Choroid plexus epithelial cell (primary cell): ENCODE measurements around the gene PDCD1.
"Not testable (repeated sequence)": the region's sequence is repeated elsewhere in the genome, so short reads cannot be mapped to it uniquely, and the experiment has no call there.

Experiments
- DNase-seq: peaks from one replicate; pipeline ENCODE4 v3.0.0-alpha.2; 2010; ENCODE audit warnings: low read depth
- H3K4me3 ChIP-seq: 2 replicates; pipeline ENCODE4 v1.5.1; 2011; ENCODE audit warnings: low read depth, mild to moderate bottlenecking, control low read depth, low read length, moderate library complexity
- TF ChIP-seq, protein P1 (sequence below): conservative IDR thresholded peaks from 2 replicates; pipeline ENCODE4 v1.5.1; 2011; ENCODE audit warnings: low read depth, mild to moderate bottlenecking, control low read depth, inconsistent platforms, low read length, moderate library complexity

Gene PDCD1

DNA sequence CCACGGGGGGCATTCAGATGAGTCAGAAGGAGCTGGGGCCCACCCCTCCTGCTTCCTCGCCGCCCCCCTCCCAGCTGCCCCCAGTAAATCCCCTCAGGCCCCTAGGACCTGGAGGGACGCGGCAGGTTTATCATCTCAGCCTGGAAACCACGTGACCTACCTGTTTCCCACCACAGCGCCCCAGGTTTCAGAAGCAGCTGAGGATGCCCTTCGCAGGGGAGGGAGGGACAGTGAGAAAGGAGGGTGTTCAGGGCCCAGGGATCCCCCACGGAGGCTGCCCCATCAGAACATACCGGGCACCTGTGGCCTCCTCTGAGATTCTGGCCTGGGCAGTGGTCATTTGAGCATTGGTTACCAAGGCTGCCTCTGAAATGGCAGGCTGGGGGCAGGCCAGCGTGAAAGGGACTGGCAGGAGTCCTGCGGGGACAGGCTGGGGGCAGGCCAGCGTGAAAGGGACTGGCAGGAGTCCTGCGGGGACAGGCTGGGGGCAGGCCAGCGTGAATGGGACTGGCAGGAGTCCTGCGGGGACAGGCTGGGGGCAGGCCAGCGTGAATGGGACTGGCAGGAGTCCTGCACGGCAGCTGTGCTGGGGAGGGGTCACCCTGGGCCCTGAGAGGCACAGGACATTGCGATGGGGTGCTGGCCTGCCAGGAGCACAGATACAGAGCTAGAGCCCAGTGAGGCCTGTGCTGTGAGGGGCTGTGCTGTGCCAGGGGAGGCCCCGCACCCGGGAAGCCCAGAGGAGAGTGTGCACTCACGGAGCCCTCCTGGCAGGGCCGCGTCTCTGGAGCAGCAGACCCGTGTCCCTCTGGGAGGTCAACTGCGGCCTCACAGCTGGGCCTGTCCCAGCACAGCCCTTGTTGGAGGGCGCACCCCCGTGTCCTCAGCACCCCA, 48.1 kb downstream of the PDCD1 start:
- TF ChIP-seq, protein P1, sequence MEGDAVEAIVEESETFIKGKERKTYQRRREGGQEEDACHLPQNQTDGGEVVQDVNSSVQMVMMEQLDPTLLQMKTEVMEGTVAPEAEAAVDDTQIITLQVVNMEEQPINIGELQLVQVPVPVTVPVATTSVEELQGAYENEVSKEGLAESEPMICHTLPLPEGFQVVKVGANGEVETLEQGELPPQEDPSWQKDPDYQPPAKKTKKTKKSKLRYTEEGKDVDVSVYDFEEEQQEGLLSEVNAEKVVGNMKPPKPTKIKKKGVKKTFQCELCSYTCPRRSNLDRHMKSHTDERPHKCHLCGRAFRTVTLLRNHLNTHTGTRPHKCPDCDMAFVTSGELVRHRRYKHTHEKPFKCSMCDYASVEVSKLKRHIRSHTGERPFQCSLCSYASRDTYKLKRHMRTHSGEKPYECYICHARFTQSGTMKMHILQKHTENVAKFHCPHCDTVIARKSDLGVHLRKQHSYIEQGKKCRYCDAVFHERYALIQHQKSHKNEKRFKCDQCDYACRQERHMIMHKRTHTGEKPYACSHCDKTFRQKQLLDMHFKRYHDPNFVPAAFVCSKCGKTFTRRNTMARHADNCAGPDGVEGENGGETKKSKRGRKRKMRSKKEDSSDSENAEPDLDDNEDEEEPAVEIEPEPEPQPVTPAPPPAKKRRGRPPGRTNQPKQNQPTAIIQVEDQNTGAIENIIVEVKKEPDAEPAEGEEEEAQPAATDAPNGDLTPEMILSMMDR: no peak
- no peak for DNase-seq
- no peak overlapping the region for H3K4me3 ChIP-seq

DNA sequence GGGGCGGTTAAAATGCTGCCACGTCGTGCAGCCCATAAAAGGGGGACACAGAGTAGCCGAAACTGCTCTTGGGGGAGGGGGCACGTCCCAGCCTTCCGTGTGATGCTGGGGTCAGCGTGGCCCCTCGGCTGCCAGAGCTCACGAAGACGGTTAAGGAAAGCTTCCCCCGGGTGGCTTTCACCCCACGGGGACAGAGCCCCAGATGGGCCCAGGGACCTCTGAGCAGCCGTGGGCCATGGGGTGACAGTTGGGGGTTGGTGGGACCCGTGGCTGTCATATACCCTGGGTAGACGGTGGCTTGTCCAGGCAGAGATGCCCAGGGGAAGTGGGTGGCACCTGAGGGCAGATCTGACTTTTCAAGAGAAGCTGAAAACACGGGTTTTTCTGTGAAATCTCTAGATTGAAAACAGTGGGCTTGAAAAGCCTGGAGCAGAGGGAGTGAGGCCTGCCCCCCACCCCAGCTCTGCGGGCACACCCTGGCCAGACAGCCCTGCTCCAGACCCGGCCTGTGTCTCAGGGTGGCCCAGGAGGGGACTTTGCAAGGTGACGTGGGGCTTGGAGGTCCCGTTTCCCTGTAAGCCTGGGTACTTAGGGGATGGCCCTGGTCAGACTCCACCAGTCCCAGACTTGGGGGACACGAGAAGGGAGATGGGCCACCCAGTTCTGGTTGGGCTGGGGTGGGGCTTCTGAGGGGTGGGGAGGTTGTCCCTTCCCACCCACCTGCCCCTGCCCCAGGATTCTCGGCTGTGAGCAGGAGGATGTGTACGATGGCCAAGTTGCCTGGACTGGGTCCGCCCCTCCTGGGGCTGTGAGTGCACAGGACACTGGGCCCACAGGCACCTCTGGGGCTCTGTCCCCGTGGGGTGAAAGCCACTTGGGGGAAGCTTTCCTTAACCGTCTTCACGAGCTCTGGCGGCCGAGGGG, 49.0 kb downstream of the PDCD1 start:
- no peak for DNase-seq
- TF ChIP-seq, protein P1: no peak
- H3K4me3 ChIP-seq: no peak overlapping the region

DNA sequence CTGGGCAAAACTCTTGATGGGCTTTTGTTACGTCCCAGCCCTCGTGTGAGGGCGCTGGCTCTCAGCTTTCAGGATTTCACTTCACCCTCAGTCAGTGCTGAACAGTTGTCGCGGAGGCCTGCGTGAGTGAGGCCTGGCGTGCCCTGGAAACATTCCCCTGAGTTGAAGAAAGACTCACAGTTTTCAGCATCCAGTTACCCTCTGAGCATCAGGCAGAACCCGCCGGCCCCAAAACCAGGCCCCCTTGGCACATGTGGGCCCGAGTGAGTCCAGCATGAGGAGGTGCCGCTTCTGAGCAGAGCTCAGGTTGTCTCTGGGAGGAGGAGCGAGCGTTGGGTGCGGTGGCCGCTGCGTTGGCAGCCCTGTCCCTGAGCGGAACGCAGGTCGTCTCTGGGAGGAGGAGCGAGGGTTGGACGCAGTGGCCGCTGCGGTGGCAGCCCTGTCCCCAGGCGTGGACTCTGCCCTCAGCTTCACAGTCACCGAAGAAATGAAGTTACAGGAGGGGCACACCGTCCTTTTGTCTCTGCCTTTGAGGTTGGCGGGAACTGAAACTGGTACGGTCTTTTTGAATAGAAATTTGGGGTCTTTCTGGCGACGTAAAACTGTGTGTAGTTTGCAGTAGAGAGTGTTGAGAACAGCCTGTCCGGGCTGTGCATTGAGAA, 49.8 kb downstream of the PDCD1 start, which contains the start of gene NEU4:
NEU4 (plus strand) TSS at position 473 of the 662 bp plus-strand sequence. CDS start 5,292 bp downstream, outside the sequence.
- no peak within 1 kb of the TSS for H3K4me3 ChIP-seq
- no peak for DNase-seq
- TF ChIP-seq, protein P1: no peak

DNA sequence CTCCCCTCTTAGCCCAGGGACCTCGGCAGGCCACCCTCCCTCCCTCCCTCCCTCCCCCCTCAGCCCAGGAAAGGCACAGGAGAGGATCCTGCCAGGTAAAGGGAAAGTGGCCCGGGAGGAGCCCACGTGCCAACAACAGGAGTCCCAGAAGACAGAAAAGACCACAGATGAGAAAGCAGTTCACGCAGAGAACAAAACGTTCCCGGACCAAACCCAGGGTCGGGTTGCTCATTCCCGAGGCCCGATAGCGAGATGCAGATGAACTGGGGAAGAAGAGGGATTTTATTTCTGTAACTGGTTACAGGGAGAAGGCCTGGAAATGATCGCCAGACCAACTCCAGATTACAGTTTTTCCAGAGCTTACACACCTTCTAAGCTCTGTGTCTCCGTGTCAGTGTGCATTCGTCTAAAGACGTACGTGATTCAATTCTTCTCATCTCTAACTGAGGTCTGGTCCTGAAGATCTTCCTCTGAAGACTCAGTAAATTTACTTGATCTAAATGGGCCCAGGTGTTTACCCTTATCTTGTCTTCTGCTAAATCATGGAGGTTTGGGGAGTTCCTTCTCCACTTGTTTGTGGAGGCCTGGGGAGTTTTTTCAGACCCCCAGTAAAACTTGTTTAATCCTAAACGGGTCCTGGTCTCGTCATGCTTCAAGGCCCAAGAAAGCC, 50.5 kb downstream of the PDCD1 start:
- peak; percentile 16 for DNase-seq
- no peak overlapping the region for H3K4me3 ChIP-seq
- TF ChIP-seq, protein P1: no peak

DNA sequence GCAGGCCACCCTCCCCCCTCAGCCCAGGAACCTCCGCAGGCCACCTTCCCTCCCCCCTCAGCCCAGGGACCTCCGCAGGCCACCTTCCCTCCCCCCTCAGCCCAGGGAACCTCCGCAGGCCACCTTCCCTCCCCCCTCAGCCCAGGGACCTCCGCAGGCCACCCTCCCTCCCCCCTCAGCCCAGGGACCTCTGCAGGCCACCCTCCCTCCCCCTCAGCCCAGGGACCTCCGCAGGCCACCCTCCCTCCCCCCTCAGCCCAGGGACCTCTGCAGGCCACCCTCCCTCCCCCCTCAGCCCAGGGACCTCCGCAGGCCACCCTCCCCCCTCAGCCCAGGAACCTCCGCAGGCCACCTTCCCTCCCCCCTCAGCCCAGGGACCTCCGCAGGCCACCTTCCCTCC, 52.5 kb downstream of the PDCD1 start:
- not testable (repeated sequence) for H3K4me3 ChIP-seq, DNase-seq

DNA sequence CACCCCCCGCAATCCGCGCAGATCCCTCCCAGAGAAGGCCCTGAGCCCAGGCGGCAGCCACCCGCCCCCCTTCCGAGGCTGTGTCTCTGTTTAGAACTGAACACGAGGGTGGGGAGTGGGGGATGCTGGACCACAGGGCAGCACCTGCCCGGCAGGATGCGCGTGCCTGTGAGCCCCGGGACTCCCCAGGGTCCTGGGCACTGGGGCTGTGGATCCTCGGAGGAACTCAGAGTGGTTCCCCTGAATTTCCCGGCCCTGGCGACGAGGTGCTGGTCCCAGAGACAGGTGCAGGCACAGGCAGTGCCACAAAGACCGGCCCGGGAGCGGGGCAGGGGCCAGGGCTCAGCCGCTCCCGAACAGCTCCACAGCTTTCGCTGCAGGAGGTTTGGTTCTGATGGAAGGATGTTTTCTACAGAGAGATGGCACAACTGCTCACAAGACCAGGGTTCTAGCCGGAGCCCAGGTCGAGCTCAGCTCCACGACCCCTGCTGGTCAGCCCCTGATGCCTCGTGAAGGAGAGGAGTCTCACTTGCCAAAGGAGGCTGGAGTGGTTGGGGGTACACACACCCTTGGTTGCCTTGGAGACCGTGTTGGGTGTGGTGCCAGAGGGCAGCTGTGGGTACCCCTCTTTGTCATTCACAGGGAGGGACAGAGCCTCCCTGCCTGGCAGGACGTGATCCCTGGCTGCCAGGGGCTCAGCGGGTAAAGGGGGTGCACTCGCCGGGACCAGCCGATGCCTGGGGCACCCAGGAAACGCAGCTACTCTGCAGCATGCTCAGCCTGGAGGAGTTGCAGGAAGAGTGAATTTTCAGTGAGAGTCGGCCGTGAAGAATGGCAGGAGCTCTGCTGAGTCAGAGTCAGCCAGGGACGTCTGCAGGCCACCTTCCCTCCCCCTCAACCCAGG, 54.1 kb downstream of the PDCD1 start:
- TF ChIP-seq, protein P1: peak; percentile 15
- DNase-seq: peak; percentile 17
- H3K4me3 ChIP-seq: no peak overlapping the region
